Esophagus muscularis mucosa (tissue), 4 donors: ENCODE results near the gene FOXN3. TPM values are rescaled to one million over a fixed set of nuclear protein-coding genes. Genes with fewer than 3 reads are reported as not detected.

ENCODE experiments used
- DNase-seq: peaks from one replicate; pipeline ENCODE4 v3.0.0-alpha.2; 2017; ENCODE audit errors: extremely low spot score
- H3K27ac ChIP-seq, 4 donors: fragments of 200-600 bp; sonication (generic); replicated peaks in 1 of 4; 1 replicate in 3 of 4; 2 replicates in 1 of 4; pipeline ENCODE4 v1.5.1; 2016 to 2019; ENCODE audit warnings: mild to moderate bottlenecking in 1 of 4
- H3K27me3 ChIP-seq, 4 donors: fragments of 200-600 bp; sonication (generic); one replicate each; pipeline versions ENCODE4 v1.5.1 to v1.6.0; 2016 to 2019
- H3K36me3 ChIP-seq, 4 donors: fragments of 200-600 bp; sonication (generic); one replicate each; pipeline ENCODE4 v1.5.1; 2016 to 2019
- H3K4me1 ChIP-seq, 4 donors: fragments of 200-600 bp; sonication (generic); one replicate each; pipeline ENCODE4 v1.5.1; 2016 to 2019
- H3K4me3 ChIP-seq, 4 donors: fragments of 200-600 bp; sonication (generic); 1 replicate in 2 of 4; 2 replicates in 2 of 4; pipeline ENCODE4 v1.5.1; 2016 to 2019; ENCODE audit warnings: mild to moderate bottlenecking in 4 of 4, moderate library complexity in 1 of 4
- H3K9me3 ChIP-seq, 4 donors: fragments of 200-600 bp; sonication (generic); 1 replicate in 3 of 4; 2 replicates in 1 of 4; pipeline ENCODE4 v1.5.1; 2016 to 2019
- CTCF ChIP-seq, 3 experiments: fragments of 200-600 bp in 2 of 3; fragments of 450-650 bp in 1 of 3; sonication (generic) in 2 of 3; IDR thresholded peaks; one replicate each; pipeline ENCODE4 v1.5.1; 2017 to 2019; ENCODE audit warnings: antibody characterized with exemption in 3 of 3, mild to moderate bottlenecking in 2 of 3, moderate library complexity in 1 of 3
- EP300 ChIP-seq: sonication (generic); formaldehyde crosslinking; IDR thresholded peaks from one replicate; pipeline ENCODE4 v1.6.1; 2017; ENCODE audit warnings: antibody characterized with exemption
- POLR2A ChIP-seq: fragments of 450-650 bp; IDR thresholded peaks from one replicate; pipeline ENCODE4 v1.6.1; 2017; ENCODE audit warnings: antibody characterized with exemption, moderate library complexity, mild to moderate bottlenecking, low read depth
- POLR2AphosphoS5 ChIP-seq, 2 donors: sonication (generic); formaldehyde crosslinking; IDR thresholded peaks; one replicate each; pipeline ENCODE4 v1.6.1; 2017; ENCODE audit warnings: antibody characterized with exemption in 2 of 2
- WGBS: methylation state at CpG from one replicate; pipeline ENCODE4 v1.1.5; 2018; 5-methylcytosine and 5-hydroxymethylcytosine counted together
- intact Hi-C: fragments of 100-400 bp; cut with DNase I; formaldehyde crosslinking; loops from one replicate; pipeline ENCODE4 v1.15.1; 2023
- total RNA-seq, 4 donors: library from RNA; depleted of rRNA; stranded (reverse); fragments of >200 nt; gene quantifications; one replicate each; pipeline versions ENCODE4 v1.1.0 to v1.2.1, GENCODE V29; 2016

FOXN3 gene
- total RNA-seq, 4 donors from 2014 or later: 114 to 180 (median 145) TPM

GRCh38 chr14:89143595-89143994, 273.4 kb downstream of the FOXN3 start:
- H3K27me3 ChIP-seq: no peaks in the 10 kb centered on the region
- H3K27ac ChIP-seq: no peak overlapping the region
- no peaks in the 10 kb centered on the region for H3K9me3 ChIP-seq
- H3K4me1 ChIP-seq: no peaks in the 10 kb centered on the region
- no peak for TF ChIP-seq POLR2A
- no peak for TF ChIP-seq CTCF (IDR thresholded peaks at IDR 0.05)
- TF ChIP-seq EP300: no peak
- TF ChIP-seq POLR2AphosphoS5 (IDR thresholded peaks at IDR 0.05): no peak
- H3K4me3 ChIP-seq: no peak overlapping the region
- no peaks in the 10 kb centered on the region for H3K36me3 ChIP-seq
- intact Hi-C loops: no loop called here
- DNase-seq: no peak
- WGBS: 90% methylated on average over 3 of the region's 3 CpGs

GRCh38 chr14:89142366-89142765, 274.7 kb downstream of the FOXN3 start:
- no peak for DNase-seq
- Histone ChIP-seq H3K4me1 (no peaks in the 10 kb centered on the region), H3K27ac (no peak overlapping the region), H3K36me3 (no peaks in the 10 kb centered on the region), H3K27me3 (no peaks in the 10 kb centered on the region), H3K4me3 (no peak overlapping the region), H3K9me3 (no peaks in the 10 kb centered on the region)
- TF ChIP-seq POLR2AphosphoS5 (IDR thresholded peaks at IDR 0.05) (no peak), EP300 (no peak), CTCF (IDR thresholded peaks at IDR 0.05) (no peak), POLR2A (no peak)
- intact Hi-C loops: no loop called here
- WGBS: 86% methylated on average over 5 of the region's 5 CpGs

GRCh38 chr14:89141862-89142261, 275.2 kb downstream of the FOXN3 start:
- DNase-seq: no peak
- H3K27me3 ChIP-seq: no peaks in the 10 kb centered on the region
- no peak overlapping the region for H3K4me3 ChIP-seq
- intact Hi-C loops: no loop called here
- H3K4me1 ChIP-seq: no peaks in the 10 kb centered on the region
- H3K9me3 ChIP-seq: no peaks in the 10 kb centered on the region
- H3K36me3 ChIP-seq: no peaks in the 10 kb centered on the region
- 80% methylated on average over 3 of the region's 3 CpGs for WGBS
- H3K27ac ChIP-seq: no peak overlapping the region
- TF ChIP-seq POLR2A: no peak

- H3K4me1 ChIP-seq: no peaks in the 10 kb centered on the region
- TF ChIP-seq CTCF (IDR thresholded peaks at IDR 0.05) (no peak), POLR2A (no peak)
- no peak overlapping the region for H3K27ac ChIP-seq
- H3K4me3 ChIP-seq: no peak overlapping the region
- intact Hi-C loops: no loop called here
- peaks cover 0 to 9% (median 3%) of the 10 kb centered on the region in 4 donors for H3K9me3 ChIP-seq
- 65% methylated on average over 5 of the region's 5 CpGs for WGBS
- DNase-seq: no peak
- no peaks in the 10 kb centered on the region for H3K36me3 ChIP-seq
- no peaks in the 10 kb centered on the region for H3K27me3 ChIP-seq
These were observed 276.7 kb downstream of the FOXN3 start for GRCh38 chr14:89140326-89140725.

GRCh38 chr14:89139404-89140247, 277.4 kb downstream of the FOXN3 start:
- no peak for DNase-seq
- Histone ChIP-seq H3K4me3 (no peak overlapping the region), H3K36me3 (no peaks in the 10 kb centered on the region), H3K4me1 (no peaks in the 10 kb centered on the region), H3K27ac (no peak overlapping the region), H3K9me3 (peaks cover 0 to 9% (median 3%) of the 10 kb centered on the region in 4 donors), H3K27me3 (no peaks in the 10 kb centered on the region)
- intact Hi-C loops: no loop called here
- TF ChIP-seq CTCF (IDR thresholded peaks at IDR 0.05): no peak
- no peak for TF ChIP-seq EP300
- WGBS: 73% methylated on average over 14 of the region's 14 CpGs
